Testis (tissue), 2 donors: Measurements from ENCODE around the gene RGL3.

ENCODE experiments used
- CTCF ChIP-seq, 3 experiments: fragments of 450-650 bp in 2 of 3; fragments of 200-600 bp in 1 of 3; sonication (generic) in 1 of 3; IDR thresholded peaks; one replicate each; pipeline ENCODE4 v1.5.1; 2016 to 2019; ENCODE audit warnings: antibody characterized with exemption in 3 of 3, mild to moderate bottlenecking in 2 of 3, moderate library complexity in 1 of 3
- POLR2A ChIP-seq: fragments of 450-650 bp; IDR thresholded peaks from one replicate; pipeline ENCODE4 v1.6.1; 2017; ENCODE audit warnings: antibody characterized with exemption, mild to moderate bottlenecking, moderate library complexity

- TF ChIP-seq CTCF (IDR thresholded peaks at IDR 0.05), result no peak
- TF ChIP-seq POLR2A, result no peak
Measured at GRCh38 chr19:11423164-11423790, 4.2 kb upstream of the RGL3 start.
